Stimulated activated CD4-positive, alpha-beta T cell treated with anti-CD3 and anti-CD28 coated beads, Interleukin-15, amount 100 ng/mL, for 24 hours (primary cell): ENCODE data around the gene ALK.

Experiments
- DNase-seq: peaks from one replicate; pipeline ENCODE4 v3.0.0-alpha.2; 2020

Gene ALK

DNA sequence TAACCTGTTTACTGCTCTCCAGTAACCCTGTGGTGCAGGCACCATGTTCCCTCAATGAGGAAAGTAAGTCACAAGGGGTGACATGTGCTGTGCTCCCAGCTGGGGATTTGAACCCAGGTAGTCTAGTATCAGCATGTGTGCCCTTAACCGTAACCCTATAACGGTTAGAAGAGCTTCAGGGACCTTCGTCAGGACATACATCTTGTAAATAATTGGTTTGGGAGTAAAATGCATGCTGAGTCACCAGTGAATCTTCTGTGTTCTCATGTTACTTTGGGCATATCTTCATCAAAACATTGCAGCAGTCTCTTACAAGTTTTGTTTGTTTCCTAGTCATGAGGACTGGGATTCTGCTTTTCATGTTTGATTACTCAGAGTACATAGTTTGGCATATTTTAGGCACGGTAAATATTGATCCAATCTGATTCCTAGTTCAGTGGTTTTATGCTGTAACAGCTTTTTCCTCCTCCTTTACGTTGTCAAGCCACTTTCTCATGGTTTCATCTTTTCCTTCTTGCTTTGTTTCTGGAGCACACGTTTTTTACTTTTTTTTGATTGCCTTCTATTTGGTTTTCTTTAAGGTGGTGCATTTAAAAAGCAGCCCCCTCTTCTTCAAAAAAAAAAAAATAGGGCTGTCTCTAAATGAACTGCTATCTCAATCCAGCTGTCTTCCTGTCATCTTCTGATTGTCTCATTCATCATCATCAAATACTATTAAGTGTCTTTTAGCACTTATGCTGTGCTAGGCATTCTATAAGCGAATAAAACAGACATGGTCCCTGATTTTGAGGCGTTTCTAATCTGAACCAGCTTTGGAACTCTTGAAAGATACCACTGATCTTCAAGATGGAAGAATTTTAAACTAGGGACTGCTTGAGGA is 755.8 kb downstream of the ALK start:
- DNase-seq = no peak

DNA sequence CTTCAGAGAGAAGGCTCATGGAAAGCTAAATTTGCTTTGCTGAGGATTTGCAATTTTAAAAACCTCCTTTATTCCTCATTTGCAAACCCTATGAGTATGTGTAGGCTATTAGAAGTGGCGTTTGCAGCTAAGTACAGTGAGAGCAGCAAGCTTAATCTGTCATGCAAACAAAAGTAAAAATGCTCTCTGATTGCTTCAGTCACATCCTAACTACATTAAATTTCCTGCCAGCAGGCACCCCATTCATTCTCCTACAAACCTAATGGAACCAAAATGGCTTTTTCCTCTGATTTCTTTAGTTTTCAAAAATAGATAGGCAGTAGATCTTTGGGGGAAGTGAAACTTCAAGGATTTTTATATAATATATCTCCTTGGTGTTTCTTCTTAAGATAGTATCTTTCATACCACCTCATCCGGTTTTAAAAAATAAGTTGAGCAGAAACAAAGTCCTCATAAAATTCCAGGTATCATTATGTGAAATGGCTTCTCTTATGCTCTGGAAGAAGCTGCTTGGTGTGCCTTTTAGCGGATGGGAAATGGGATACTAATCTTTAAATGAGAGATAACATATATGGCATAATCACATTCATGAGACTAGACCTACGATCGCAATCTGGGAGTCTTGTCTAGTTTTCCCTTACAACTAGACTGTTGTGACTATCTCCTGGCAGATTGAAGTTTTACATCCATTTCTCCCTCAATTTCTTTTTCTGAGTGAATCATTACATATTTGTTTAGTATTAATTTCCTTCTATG is 757.1 kb downstream of the ALK start:
- no peak for DNase-seq

DNA sequence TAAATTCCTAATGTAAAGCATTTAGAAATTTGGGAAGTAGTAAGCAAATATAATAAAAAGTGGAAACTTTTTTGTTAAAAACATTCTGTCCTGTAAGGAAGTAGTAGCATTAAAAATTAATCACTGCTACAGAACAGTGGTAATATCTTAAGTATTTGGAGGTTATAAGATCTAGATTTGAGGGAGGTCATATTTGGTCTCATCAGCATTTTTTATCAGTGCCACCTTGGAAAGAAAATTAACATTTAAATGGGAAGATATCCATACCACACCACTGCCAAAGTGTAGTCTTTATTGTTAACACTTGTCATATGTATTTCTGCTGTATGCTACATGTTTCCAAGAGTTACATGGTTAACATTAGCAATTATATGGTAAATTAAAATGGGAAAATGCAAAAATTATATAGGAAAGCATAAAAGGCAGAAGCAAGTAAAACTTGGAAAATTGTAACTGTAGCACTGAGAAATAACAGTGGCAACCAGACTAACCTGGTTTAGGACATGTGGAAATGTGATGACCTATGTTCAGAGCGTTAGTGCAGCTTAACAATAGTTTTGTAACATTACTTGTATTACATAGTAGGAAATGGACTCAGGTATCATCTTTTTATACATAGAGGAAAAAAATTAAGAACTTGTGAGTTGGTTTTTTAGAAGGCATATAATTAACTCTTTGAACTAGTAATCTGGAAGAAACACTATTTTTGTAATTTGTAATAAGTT is 759.0 kb downstream of the ALK start:
- DNase-seq = no peak

DNA sequence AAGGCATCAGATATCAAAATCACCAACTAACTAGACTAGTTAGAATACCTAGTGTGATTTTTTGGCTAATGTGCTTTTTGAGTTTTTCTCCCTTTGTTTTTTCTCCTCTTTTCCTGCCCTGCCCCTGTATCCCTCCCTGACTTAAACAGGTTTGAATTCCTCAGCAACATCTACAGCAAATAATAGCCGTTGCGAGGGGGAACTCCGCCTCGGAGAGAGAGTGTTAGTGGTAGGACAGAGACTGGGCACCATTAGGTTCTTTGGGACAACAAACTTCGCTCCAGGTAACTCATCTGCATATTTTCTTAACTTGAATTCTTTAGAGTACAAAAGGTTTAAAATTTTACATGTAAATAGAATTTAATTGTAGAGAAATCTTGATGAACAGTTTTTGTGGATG is 761.2 kb downstream of the ALK start:
- DNase-seq = no peak

DNA sequence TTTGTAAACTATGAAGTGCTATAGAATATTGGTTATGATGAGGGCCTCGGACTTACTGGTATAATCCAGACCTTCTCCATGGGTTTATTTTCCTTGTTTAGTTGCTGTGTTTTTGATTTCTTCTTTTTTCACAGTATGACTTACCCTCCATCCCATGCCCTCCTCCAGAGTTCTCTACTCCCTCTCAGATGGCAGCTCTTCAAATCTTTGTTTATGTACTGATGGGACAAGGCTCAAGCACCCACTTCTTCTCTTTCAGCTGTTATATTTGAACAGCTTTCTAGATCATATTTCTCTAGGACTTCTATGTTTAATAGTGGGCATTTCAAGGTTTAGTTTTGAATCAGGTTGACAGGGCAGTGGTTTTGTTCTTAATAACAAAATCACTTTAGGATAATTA is 762.3 kb downstream of the ALK start:
- DNase-seq = no peak

DNA sequence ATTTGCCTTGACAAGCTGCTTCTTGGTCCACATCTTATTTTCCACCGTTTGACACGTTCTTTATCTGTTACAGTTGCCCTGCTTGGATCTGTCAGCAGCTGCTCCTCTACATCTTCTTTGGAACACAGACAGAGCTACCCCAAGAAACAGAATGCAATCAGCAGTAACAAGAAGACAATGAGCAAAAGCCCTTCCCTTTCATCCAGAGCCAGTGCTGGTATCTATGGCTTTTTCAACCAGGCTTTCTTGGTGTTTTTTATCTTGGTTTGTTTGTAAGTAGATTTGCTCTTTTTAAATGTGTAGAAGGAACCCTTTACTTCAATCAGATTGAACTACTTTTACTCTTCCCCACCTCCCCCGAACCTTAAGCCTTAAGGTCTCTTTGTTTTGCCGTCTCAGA is 764.3 kb downstream of the ALK start:
- no peak for DNase-seq

DNA sequence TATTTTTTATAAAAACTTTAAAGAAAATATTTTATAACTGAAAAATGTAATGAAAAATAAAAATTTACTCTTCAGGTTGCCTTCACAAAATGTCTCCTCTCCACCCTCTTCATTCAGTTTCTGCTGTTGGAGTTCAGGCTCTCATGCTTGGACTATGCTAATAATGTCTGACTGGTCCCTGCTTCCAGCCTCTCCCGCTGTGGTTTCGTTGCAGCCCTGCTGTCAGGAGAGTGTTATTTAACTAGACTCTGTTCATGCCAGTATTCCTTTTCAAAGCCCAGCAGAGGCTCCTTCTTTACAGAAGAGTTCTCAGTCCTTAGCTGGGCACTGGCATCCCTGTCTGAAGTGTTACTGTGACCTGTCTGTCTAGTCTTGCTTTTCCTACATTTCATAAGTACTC is 765.8 kb downstream of the ALK start:
- DNase-seq = no peak

DNA sequence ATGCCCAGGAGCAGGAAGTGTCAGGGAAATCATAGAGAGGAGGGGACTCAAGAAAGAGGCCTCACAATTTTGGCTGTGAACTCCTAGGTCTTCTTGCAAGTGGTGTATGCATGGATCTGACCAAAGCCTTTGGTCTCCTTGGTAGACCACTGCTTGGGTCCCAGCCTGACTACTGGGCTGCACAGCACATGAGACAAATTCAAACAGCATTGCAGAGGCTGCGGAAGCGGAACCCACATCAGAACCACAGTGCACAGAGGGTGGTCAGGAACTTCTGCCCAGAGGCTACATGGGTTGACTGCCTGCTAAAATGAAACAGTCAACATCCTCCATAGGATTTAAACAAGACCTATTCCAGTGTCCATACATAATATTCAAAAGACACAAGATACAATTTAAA is 766.8 kb downstream of the ALK start:
- no peak for DNase-seq

DNA sequence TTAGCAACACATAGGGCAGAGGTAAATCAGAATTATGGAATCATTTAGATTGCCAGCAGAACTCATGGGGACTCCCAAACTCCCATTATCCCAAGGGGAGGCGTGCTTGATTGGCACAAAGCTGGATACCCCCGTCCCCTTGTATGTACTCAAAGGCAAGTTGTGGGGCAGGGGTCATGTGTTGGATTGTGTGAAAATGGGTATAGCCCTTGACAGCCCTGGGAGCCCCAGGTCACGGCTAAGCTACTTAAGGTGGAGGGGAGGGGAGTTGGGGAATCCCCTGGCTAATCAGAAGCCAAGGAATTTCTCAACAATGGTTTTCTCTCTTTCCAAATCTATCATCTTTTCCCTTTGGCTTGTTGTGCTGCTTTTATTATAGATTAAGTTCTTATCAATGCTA is 773.4 kb downstream of the ALK start:
- DNase-seq = no peak

DNA sequence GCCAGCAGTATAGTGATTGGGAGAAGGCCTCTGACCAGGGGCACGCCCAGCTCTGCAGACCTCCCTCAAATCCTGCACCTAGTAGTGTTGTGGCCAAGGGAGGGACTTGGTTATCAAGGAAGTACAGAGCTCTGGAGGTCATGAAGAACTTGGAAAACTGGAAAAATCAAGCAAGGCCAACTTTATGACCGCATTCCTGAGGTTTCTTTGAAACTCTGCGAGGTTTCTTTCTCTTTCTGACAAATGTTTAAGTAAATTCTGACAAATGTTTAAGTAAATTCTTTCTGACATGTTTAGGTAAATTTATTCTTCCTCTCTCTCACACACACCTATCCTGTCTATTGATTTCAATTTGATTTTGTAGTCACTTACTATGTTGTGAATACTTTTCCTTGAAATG is 775.2 kb downstream of the ALK start:
- no peak for DNase-seq

DNA sequence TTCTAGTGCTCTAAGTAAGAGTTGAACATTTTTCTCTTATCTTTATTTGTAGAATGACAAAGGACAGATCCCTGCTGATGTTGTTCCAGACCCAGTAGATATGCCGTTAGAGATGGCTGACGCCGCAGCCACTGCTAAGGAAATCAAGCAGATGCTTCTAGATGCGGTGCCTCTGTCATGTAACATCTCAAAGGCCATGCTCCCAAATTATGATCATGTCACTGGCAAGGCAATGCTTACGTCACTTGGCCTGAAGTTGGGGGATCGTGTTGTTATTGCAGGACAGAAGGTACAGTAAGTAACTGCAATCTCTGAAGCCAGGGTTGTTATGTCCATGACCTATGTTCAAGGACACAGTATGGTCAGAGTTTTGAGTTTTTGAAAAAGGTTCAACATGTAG is 777.7 kb downstream of the ALK start:
- no peak for DNase-seq
